Stimulated activated CD4-positive, alpha-beta T cell treated with anti-CD3 and anti-CD28 coated beads, Interleukin-2, amount 100 ng/mL, for 48 hours (primary cell): ENCODE data around the gene ZBTB9.

Source experiments
- DNase-seq, 2 donors: peaks; one replicate each; pipeline ENCODE4 v3.0.0-alpha.2; 2020

Gene ZBTB9

DNA sequence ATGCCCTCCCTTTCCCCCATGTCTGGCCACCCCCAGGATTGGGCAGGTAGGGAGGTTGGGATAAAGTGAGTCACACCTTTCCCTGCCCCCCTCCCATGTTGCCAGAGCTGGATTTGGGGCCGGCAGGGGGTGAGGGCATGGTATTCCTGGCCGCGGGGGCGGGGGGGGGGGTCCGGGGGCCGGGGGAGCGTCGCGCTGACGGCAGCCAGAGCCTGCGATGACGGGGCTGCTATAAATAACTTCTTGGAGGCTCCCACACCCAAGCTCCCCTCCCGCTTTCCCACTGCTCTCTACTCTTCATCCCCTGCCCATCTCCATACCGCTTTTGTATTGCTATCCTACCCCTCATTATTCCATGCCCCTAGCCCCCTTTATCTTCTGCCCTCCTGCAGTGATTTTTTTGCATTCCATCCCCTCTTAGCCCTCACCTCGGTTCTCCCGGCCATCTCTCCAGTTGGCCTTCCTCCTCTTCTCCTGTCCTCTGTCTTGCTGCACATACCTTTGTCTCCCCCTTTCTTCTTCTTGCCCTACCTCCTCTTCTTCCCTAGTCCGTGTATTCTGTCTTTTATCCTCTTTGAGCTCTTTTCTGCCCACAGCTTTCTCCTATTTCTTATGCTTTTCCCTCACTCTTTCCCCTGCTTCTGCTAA is 20.7 kb upstream of the ZBTB9 start:
- no peak for DNase-seq

- no peak for DNase-seq
These were observed 19.4 kb upstream of the ZBTB9 start for GRCh38 chr6:33434961-33435360.

DNA sequence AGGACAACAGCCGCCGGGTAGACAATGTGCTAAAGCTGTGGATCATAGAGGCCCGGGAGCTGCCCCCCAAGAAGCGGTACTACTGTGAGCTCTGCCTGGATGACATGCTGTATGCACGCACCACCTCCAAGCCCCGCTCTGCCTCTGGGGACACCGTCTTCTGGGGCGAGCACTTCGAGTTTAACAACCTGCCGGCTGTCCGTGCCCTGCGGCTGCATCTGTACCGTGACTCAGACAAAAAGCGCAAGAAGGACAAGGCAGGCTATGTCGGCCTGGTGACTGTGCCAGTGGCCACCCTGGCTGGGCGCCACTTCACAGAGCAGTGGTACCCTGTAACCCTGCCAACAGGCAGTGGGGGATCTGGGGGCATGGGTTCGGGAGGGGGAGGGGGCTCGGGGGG is 16.7 kb upstream of the ZBTB9 start:
- DNase-seq = no peak

DNA sequence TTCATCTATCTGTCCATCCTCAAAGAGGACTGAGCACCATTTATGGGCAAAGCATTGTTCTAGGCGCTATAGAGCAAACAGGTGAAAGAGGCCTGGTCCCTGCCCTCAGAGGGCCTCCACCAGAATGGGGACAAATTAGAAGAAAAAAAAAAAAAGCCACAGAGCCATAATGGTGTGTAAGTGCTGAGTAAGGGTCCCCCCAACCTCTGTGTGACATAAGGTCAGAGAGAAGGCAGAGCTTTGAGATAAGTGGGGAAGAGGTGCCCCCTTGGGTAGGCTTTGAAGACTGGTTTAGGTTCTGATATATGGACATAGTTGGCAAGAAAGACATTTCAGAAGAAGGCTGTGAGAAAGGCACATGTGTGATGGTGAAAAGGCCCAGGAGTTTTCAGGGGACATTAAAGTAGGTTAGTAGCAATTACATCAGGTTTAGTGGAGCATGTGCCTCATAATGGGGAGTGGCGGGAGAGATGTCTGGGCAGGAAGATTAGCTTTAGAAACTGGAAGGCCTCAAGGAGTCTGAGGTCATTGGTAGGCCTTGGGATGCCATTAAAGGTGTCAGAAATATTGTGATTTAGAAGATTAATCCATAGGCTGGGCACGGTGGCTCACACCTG is 15.3 kb upstream of the ZBTB9 start:
- no peak for DNase-seq

GRCh38 chr6:33439956-33440648 is 14.3 kb upstream of the ZBTB9 start:
- no peak for DNase-seq

- DNase-seq = no peak
These were observed 13.6 kb upstream of the ZBTB9 start for GRCh38 chr6:33440649-33441309.

DNA sequence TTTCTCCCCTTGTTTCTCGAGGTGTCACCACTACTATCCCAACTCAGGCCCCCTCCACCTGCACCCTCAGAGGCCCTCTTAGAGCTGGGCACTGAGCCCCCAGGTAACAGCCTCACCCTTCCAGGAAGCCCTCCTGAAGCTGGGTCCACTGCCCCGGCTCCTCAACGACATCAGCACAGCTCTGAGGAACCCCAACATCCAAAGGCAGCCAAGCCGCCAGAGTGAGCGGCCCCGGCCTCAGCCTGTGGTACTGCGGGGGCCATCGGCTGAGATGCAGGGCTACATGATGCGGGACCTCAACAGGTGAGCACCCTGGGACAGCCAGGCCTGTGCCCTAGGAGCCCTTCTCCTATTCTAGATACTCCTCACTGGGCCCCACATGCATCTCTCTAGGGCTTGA is 12.9 kb upstream of the ZBTB9 start:
- DNase-seq = no peak

DNA sequence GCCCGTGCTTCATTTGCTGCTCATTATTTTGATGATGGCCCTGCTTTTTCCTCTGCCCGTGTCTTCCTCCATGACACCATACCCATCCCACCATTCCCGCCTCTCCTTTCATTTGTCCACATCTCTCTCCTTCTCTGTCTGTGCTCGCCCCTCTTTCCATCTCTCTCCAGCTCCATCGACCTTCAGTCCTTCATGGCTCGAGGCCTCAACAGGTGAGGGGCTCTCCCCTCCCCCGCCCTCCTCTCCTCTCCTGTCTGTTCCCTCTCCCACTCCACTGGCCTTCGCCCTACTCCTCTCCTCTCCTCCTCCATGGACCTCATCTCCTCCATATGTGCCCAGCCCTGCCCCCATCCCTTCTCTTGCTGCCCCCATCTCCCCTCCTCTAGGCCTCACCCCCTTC is 12.1 kb upstream of the ZBTB9 start:
- no peak for DNase-seq

DNA sequence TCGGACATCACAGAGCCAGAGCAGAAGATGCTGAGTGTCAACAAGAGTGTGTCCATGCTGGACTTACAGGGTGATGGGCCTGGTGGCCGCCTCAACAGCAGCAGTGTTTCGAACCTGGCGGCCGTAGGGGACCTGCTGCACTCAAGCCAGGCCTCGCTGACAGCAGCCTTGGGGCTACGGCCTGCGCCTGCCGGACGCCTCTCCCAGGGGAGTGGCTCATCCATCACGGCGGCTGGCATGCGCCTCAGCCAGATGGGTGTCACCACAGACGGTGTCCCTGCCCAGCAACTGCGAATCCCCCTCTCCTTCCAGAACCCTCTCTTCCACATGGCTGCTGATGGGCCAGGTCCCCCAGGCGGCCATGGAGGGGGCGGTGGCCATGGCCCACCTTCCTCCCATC is 11.4 kb upstream of the ZBTB9 start:
- DNase-seq = no peak

DNA sequence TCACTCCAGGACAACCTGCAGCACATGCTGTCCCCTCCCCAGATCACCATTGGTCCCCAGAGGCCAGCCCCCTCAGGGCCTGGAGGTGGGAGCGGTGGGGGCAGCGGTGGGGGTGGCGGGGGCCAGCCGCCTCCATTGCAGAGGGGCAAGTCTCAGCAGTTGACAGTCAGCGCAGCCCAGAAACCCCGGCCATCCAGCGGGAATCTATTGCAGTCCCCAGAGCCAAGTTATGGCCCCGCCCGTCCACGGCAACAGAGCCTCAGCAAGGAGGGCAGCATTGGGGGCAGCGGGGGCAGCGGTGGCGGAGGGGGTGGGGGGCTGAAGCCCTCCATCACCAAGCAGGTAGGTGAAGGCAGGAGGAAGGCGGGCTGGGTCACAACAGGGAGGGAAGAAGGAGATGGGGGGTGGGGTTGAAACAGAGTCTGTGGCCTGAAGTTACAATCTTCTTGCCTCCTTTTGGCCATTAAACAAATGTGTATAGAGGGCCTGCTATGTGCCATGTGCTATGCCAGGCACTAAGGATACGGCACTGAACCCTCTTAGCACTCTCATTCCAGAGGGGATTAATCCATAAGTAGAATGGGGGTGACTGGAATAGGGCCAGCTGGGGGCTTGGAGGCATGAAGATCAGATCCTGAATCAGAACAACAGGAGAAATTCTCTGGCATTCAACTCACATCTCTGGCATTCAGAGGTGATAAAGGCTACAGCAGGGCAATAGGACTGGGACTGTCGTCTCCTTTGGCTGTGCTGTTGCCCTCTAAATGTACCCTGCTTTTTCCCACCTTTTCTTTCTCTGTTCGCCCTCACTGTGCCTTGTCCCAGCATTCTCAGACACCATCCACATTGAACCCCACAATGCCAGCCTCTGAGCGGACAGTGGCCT is 10.5 kb upstream of the ZBTB9 start:
- DNase-seq = no peak

GRCh38 chr6:33445119-33445603 is 9.2 kb upstream of the ZBTB9 start:
- DNase-seq = no peak

- DNase-seq = no peak
These were observed 8.0 kb upstream of the ZBTB9 start for GRCh38 chr6:33446356-33446755.

DNA sequence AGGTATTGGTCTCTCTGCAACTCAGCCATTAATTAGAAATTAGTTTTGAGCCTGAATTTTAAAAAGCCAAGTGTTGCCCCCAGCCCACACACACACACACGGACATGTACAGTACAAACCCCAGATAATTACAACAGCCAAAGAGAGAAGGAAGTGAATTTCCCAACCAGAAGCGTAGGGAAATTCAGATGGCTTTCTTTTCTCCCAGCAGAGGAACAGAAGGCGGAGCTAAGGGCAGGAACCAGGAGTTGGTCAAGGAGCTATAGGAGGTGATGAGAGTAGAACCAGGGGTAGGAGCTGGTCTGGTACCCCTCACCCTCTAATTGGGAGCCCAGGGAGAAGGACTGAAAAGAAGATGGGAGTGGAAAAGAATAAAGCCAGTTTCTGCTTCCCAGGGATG is 3.9 kb upstream of the ZBTB9 start:
- DNase-seq = no peak

GRCh38 chr6:33451606-33452005 is 2.8 kb upstream of the ZBTB9 start:
- DNase-seq = no peak

GRCh38 chr6:33452496-33452895 is 1.9 kb upstream of the ZBTB9 start:
- DNase-seq = no peak

DNA sequence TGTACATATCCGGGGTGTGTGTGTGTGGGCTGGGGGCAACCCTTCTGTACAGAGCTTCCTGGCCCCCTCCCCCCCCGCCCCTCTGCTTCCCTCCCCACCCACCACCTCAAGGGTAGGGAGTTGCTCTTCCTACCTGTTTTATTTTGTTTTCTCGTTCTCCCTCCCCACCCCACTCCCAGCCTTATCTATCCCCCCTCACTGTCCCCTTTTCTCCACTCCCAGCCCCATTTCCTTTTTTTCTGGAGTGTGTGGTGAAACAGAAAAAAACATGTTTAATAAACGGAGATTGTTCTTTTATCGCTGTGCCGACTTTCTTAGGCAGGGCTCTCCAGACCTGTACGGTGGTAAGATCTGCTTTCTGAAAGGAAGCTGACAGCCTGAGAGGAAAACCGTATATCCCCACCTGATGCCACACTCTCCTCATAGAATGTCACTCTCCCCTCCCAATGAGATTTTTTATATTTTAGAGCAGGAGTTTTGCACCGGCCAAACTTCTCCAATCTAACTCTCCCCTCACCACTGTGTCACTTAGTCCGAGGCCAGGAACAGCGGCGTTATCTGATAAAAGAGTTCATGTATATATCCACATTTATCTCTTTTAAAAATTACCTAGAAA is 875 bp upstream of the ZBTB9 start:
- DNase-seq = no peak

GRCh38 chr6:33455051-33455450 is 675 bp downstream of the ZBTB9 start:
- no peak for DNase-seq

GRCh38 chr6:33456156-33456555 is 1.8 kb downstream of the ZBTB9 start:
- DNase-seq = no peak

DNA sequence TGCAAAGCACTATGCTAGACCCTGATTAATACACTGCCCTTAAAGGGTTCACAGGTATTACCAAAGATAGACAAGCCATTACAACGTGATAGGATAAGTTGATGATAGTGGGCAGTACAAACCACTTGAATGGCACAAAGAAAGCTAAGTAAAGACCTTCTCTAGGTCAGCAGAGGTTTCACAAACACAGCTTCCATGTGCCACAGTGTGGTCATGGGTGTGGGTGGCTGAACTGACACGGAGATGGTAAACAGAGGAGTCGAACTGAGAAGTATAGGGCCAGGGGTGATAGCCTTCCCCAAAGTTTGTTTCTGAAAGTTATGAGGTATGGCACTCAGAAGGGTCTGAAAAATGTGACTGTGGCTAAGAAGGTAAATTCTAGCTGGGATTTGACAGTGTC is 4.3 kb downstream of the ZBTB9 start:
- no peak for DNase-seq

GRCh38 chr6:33459226-33459625 is 4.8 kb downstream of the ZBTB9 start:
- no peak for DNase-seq

GRCh38 chr6:33466075-33466735 is 11.8 kb downstream of the ZBTB9 start:
- DNase-seq = no peak

- DNase-seq = no peak
These were observed 12.7 kb downstream of the ZBTB9 start for GRCh38 chr6:33467091-33467490.
